Effector CD8-positive, alpha-beta T cell (primary cell): Measurements from ENCODE around the gene PPP1R3E.
"Not testable (repeated sequence)": the region's sequence is repeated elsewhere in the genome, so short reads cannot be mapped to it uniquely, and the experiment has no call there.

Experiments used
- DNase-seq: peaks from one replicate; lab custom pipeline; 2025; lab: John Stamatoyannopoulos, UW
- total RNA-seq, 4 experiments: gene quantifications; one replicate each; lab custom pipeline; 2026; lab: John Stamatoyannopoulos, UW

Gene PPP1R3E
- total RNA-seq: 13.7 to 32.1 (median 27.2) reads per million in 4 experiments

- DNase-seq: peak; percentile 78
These were observed at the start of gene PPP1R3E for GRCh38 chr14:23302290-23303225. TSS of gene PPP1R3E (minus strand) at chr14:23302859. CDS start at chr14:23302576, 283 bp downstream.

GRCh38 chr14:23351681-23352505 is 49.2 kb upstream of the PPP1R3E start:
- no peak for DNase-seq

GRCh38 chr14:23349156-23349845 is 46.6 kb upstream of the PPP1R3E start:
- no peak for DNase-seq

- DNase-seq: no peak
These were observed 45.6 kb upstream of the PPP1R3E start for GRCh38 chr14:23348297-23348655.

GRCh38 chr14:23347406-23348296 is 45.0 kb upstream of the PPP1R3E start:
- DNase-seq: no peak

- DNase-seq: no peak
These were observed 44.2 kb upstream of the PPP1R3E start for GRCh38 chr14:23346693-23347405.

GRCh38 chr14:23345987-23346692 is 43.5 kb upstream of the PPP1R3E start:
- no peak for DNase-seq

GRCh38 chr14:23344481-23344880 is 41.8 kb upstream of the PPP1R3E start:
- no peak for DNase-seq

- no peak for DNase-seq
These were observed 37.0 kb upstream of the PPP1R3E start for GRCh38 chr14:23339506-23340268.

GRCh38 chr14:23335623-23336022 is 33.0 kb upstream of the PPP1R3E start:
- no peak for DNase-seq

GRCh38 chr14:23327947-23328744 is 25.5 kb upstream of the PPP1R3E start:
- peak; percentile 51 for DNase-seq

GRCh38 chr14:23326491-23327332 is 24.1 kb upstream of the PPP1R3E start:
- no peak for DNase-seq

- not testable (repeated sequence) for DNase-seq
These were observed 23.1 kb upstream of the PPP1R3E start for GRCh38 chr14:23325746-23326145.

GRCh38 chr14:23324993-23325392 is 22.3 kb upstream of the PPP1R3E start:
- DNase-seq: no peak

- DNase-seq: no peak
These were observed 21.8 kb upstream of the PPP1R3E start for GRCh38 chr14:23324455-23324846.

GRCh38 chr14:23323838-23324454 is 21.3 kb upstream of the PPP1R3E start:
- no peak for DNase-seq
